Smooth muscle cell (in vitro differentiated cells): ENCODE measurements around the gene NFYC. TPM values are rescaled to one million over a fixed set of nuclear protein-coding genes. Genes with fewer than 3 reads are reported as not detected.
"Not testable (repeated sequence)": the region's sequence is repeated elsewhere in the genome, so short reads cannot be mapped to it uniquely, and the experiment has no call there.

Experiments used
- DNase-seq: peaks from one replicate; lab custom pipeline; 2025; ENCODE audit not compliant: unreplicated experiment; lab: John Stamatoyannopoulos, UW
- H2AFZ ChIP-seq: fragments of 200-600 bp; sonication (generic); 2 replicates; pipeline ENCODE4 v1.6.0; 2016; ENCODE audit warnings: antibody characterized with exemption, low read depth, mild to moderate bottlenecking
- H3F3A ChIP-seq: fragments of 200-600 bp; sonication (generic); 2 replicates; pipeline ENCODE4 v1.6.0; 2017; ENCODE audit warnings: antibody characterized with exemption, low read depth
- H3K27ac ChIP-seq: fragments of 200-600 bp; sonication (generic); 2 replicates; pipeline ENCODE4 v1.5.1; 2016; ENCODE audit warnings: low read depth, mild to moderate bottlenecking
- H3K27me3 ChIP-seq: fragments of 200-600 bp; sonication (generic); 2 replicates; pipeline ENCODE4 v1.6.1; 2016; ENCODE audit warnings: low read depth, mild to moderate bottlenecking
- H3K36me3 ChIP-seq: fragments of 200-600 bp; sonication (generic); 2 replicates; pipeline ENCODE4 v1.5.1; 2016; ENCODE audit warnings: low read depth
- H3K4me1 ChIP-seq: fragments of 200-600 bp; sonication (generic); 2 replicates; pipeline ENCODE4 v1.5.1; 2016; ENCODE audit warnings: low read depth
- H3K4me2 ChIP-seq: fragments of 200-600 bp; sonication (generic); 2 replicates; pipeline ENCODE4 v1.6.0; 2016; ENCODE audit warnings: mild to moderate bottlenecking
- H3K4me3 ChIP-seq: fragments of 200-600 bp; sonication (generic); 2 replicates; pipeline ENCODE4 v1.5.1; 2016; ENCODE audit warnings: mild to moderate bottlenecking
- H3K79me2 ChIP-seq: fragments of 200-600 bp; sonication (generic); 2 replicates; pipeline ENCODE4 v1.6.0; 2016; ENCODE audit warnings: low read depth, mild to moderate bottlenecking
- H3K9ac ChIP-seq: fragments of 200-600 bp; sonication (generic); 2 replicates; pipeline ENCODE4 v1.6.0; 2016; ENCODE audit warnings: low read depth
- H3K9me3 ChIP-seq: fragments of 200-600 bp; sonication (generic); replicated peaks from 2 replicates; pipeline ENCODE4 v1.5.1; 2016; ENCODE audit warnings: low read depth
- H4K20me1 ChIP-seq: fragments of 200-600 bp; sonication (generic); 2 replicates; pipeline ENCODE4 v1.6.0; 2016; ENCODE audit warnings: low read depth
- WGBS: methylation state at CpG from one replicate; pipeline ENCODE4 v1.1.7; 2016; ENCODE audit warnings: low lambda C conversion rate; 5-methylcytosine and 5-hydroxymethylcytosine counted together
- polyA plus RNA-seq: library from polyadenylated mRNA; unstranded; fragments of >200 nt; fragmentation: Nextera tagmentation; extraction: Ambion mirVana; gene quantifications from 2 replicates; pipeline ENCODE4 v1.2.1, GENCODE V29; 2016
- total RNA-seq: library from RNA; depleted of rRNA; stranded (reverse); fragments of >200 nt; gene quantifications from 2 replicates; pipeline ENCODE4 v1.2.3, GENCODE V29; 2014
- TF ChIP-seq, protein P1 (sequence below): fragments of 200-600 bp; sonication (generic); IDR thresholded peaks from 2 replicates; pipeline ENCODE4 v1.5.1; 2017; ENCODE audit warnings: borderline replicate concordance, mild to moderate bottlenecking, antibody characterized with exemption; ENCODE audit not compliant: insufficient read depth, poor library complexity, severe bottlenecking

NFYC gene
- total and polyA plus RNA-seq, 2 experiments from 2014 or later = 18.1 to 28.6 TPM

- Histone ChIP-seq H3K4me2 (no peak overlapping the region), H3K36me3 (no peaks in the 10 kb centered on the region), H3K9ac (no peak overlapping the region), H3K4me3 (no peak overlapping the region), H4K20me1 (peaks cover 82% of the 10 kb centered on the region), H3F3A (peaks cover 2% of the 10 kb centered on the region), H3K27ac (peak overlapping the region; percentile 52), H2AFZ (no peak overlapping the region), H3K27me3 (no peaks in the 10 kb centered on the region), H3K9me3 (no peaks in the 10 kb centered on the region), H3K4me1 (no peaks in the 10 kb centered on the region), H3K79me2 (peaks cover 41% of the 10 kb centered on the region)
- WGBS = 85% methylated on average over 3 of the region's 3 CpGs
- TF ChIP-seq, protein P1, sequence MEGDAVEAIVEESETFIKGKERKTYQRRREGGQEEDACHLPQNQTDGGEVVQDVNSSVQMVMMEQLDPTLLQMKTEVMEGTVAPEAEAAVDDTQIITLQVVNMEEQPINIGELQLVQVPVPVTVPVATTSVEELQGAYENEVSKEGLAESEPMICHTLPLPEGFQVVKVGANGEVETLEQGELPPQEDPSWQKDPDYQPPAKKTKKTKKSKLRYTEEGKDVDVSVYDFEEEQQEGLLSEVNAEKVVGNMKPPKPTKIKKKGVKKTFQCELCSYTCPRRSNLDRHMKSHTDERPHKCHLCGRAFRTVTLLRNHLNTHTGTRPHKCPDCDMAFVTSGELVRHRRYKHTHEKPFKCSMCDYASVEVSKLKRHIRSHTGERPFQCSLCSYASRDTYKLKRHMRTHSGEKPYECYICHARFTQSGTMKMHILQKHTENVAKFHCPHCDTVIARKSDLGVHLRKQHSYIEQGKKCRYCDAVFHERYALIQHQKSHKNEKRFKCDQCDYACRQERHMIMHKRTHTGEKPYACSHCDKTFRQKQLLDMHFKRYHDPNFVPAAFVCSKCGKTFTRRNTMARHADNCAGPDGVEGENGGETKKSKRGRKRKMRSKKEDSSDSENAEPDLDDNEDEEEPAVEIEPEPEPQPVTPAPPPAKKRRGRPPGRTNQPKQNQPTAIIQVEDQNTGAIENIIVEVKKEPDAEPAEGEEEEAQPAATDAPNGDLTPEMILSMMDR = no peak
- no peak for DNase-seq
Observed at GRCh38 chr1:40722622-40723021, 31.1 kb downstream of the NFYC start.

DNA sequence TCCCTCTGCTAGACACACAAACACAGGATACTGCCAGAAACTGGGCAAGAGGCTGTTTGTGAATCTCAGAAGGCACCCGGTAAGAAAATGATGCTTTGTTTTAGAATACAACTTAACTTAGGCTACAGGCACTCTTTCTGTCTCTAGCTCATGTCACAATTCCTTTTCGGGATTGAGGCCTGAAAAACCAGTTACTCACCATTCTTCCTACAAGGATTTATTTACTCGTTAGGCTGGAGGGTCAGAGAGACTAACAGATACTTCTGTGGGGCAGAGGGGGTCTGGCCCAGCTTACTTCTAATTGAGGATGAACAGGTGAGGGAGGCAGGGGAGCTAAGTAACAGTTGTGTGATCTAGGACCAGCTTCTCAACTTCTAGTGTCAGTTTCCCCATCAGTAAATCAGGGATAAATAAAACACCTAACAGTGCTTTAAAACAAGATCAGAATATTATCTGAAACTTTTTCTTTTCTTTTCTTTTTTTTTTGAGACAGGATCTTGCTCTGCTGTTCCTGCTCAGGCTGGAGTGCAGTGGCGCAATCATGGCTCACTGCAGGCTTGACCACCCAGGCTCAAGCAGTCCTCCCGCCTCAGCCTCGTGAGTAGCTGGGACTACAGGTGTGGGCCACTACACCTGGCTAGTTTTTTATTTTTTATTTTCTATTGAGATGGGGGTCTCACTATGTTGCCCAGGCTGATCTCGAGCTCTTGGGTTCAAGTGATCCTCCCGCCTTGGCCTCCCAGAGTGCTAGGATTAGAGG lies 31.9 kb downstream of the NFYC start:
- H3K9ac ChIP-seq = peak overlapping the region; percentile 1
- H3K9me3 ChIP-seq = no peaks in the 10 kb centered on the region
- no peak overlapping the region for H2AFZ ChIP-seq
- no peaks in the 10 kb centered on the region for H3K36me3 ChIP-seq
- DNase-seq = no peak
- H3K27ac ChIP-seq = peak overlapping the region; percentile 52
- H3K27me3 ChIP-seq = no peaks in the 10 kb centered on the region
- peaks cover 85% of the 10 kb centered on the region for H4K20me1 ChIP-seq
- no peaks in the 10 kb centered on the region for H3K4me1 ChIP-seq
- 78% methylated on average over 8 of the region's 8 CpGs for WGBS
- H3F3A ChIP-seq = peaks cover 2% of the 10 kb centered on the region
- H3K79me2 ChIP-seq = peaks cover 36% of the 10 kb centered on the region
- peak overlapping the region; percentile 33 for H3K4me2 ChIP-seq
- no peak overlapping the region for H3K4me3 ChIP-seq
- TF ChIP-seq, protein P1 = no peak

DNA sequence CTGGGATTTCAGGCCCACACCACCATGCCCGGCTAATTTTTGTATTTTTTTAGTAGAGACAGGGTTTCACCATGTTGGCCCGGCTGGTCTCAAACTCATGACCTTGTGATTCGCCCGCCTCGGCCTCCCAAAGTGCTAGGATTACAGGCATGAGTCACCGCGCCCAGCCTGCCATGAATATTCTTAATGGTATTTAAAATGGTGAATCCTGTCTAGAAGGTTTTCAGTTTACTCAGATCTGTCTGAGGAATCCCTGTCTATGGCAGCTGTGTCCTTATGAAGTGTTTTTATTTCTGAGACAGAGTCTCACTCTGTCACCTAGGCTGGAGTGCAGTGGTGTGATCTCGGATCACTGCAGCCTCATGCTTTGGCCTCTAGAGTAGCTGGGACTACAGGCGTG lies 36.2 kb downstream of the NFYC start:
- H3F3A ChIP-seq, H3K36me3 ChIP-seq, H3K4me1 ChIP-seq, H3K9me3 ChIP-seq, H3K27me3 ChIP-seq, H3K4me3 ChIP-seq, H3K4me2 ChIP-seq, H3K9ac ChIP-seq, H2AFZ ChIP-seq, DNase-seq: not testable (repeated sequence)
- 69% methylated on average over 9 of the region's 9 CpGs for whole genome bisulfite sequencing
- Histone ChIP-seq H4K20me1 (peaks cover 87% of the 10 kb centered on the region), H3K27ac (peak overlapping the region; percentile 36), H3K79me2 (peaks cover 32% of the 10 kb centered on the region)

- WGBS = 93% methylated on average over 5 of the region's 5 CpGs
Observed at GRCh38 chr1:40729316-40729862, 37.9 kb downstream of the NFYC start.

More at GRCh38 chr1:40729316-40729862, 37.9 kb downstream of the NFYC start:
- not testable (repeated sequence) for H3F3A ChIP-seq, H3K4me3 ChIP-seq, DNase-seq, H3K4me1 ChIP-seq, H2AFZ ChIP-seq, H3K9me3 ChIP-seq, H3K27me3 ChIP-seq, H3K36me3 ChIP-seq, H3K9ac ChIP-seq
- Histone ChIP-seq H3K27ac (peak overlapping the region; percentile 4), H3K79me2 (peaks cover 38% of the 10 kb centered on the region), H3K4me2 (peak overlapping the region; percentile 6), H4K20me1 (peaks cover 86% of the 10 kb centered on the region)
